GM18520 (cell line): ENCODE results near the gene COL18A1.
"Not testable (repeated sequence)": the region's sequence is repeated elsewhere in the genome, so short reads cannot be mapped to it uniquely, and the experiment has no call there.

Experiments used
- ATAC-seq: cut with Tn5 transposase; IDR thresholded peaks from one replicate; pipeline ENCODE4 v1.9.1; 2021; ENCODE audit not compliant: unreplicated experiment

The COL18A1 gene

GRCh38 chr21:45502600-45502999, 97.6 kb downstream of the COL18A1 start:
- ATAC-seq: no peak

- ATAC-seq: not testable (repeated sequence)
Observed at GRCh38 chr21:45503226-45503625, 98.3 kb downstream of the COL18A1 start.

GRCh38 chr21:45504021-45504515, 99.1 kb downstream of the COL18A1 start:
- ATAC-seq: no peak

- no peak for ATAC-seq
Observed at GRCh38 chr21:45504516-45505415, 99.8 kb downstream of the COL18A1 start.

- no peak for ATAC-seq
Observed at GRCh38 chr21:45505416-45506021, 100.6 kb downstream of the COL18A1 start.

GRCh38 chr21:45506241-45506817, 101.4 kb downstream of the COL18A1 start:
- no peak for ATAC-seq

- no peak for ATAC-seq
Observed at GRCh38 chr21:45506836-45507522, 102.0 kb downstream of the COL18A1 start.

GRCh38 chr21:45507523-45507875, 102.5 kb downstream of the COL18A1 start:
- no peak for ATAC-seq

GRCh38 chr21:45507888-45508508, 103.0 kb downstream of the COL18A1 start:
- ATAC-seq: no peak

- no peak for ATAC-seq
Observed at GRCh38 chr21:45508607-45509565, 103.9 kb downstream of the COL18A1 start.

- ATAC-seq: no peak
Observed at GRCh38 chr21:45509566-45510465, 104.9 kb downstream of the COL18A1 start.

- no peak for ATAC-seq
Observed at GRCh38 chr21:45510466-45510955, 105.5 kb downstream of the COL18A1 start.

GRCh38 chr21:45511007-45511406, 106.0 kb downstream of the COL18A1 start:
- no peak for ATAC-seq

- no peak for ATAC-seq
Observed at GRCh38 chr21:45511661-45512431, 106.9 kb downstream of the COL18A1 start.

- ATAC-seq: no peak
Observed at GRCh38 chr21:45512626-45513002, 107.6 kb downstream of the COL18A1 start.

GRCh38 chr21:45513003-45513717, 108.2 kb downstream of the COL18A1 start:
- ATAC-seq: no peak

GRCh38 chr21:45513741-45514310, 108.9 kb downstream of the COL18A1 start:
- ATAC-seq: no peak
